Measurements from ENCODE around the gene HSPB9. TPM values are rescaled to one million over a fixed set of nuclear protein-coding genes. Genes with fewer than 3 reads are reported as not detected.

The HSPB9 gene
- total RNA-seq, 1 donor from 2014 or later: 0.36 TPM

DNA sequence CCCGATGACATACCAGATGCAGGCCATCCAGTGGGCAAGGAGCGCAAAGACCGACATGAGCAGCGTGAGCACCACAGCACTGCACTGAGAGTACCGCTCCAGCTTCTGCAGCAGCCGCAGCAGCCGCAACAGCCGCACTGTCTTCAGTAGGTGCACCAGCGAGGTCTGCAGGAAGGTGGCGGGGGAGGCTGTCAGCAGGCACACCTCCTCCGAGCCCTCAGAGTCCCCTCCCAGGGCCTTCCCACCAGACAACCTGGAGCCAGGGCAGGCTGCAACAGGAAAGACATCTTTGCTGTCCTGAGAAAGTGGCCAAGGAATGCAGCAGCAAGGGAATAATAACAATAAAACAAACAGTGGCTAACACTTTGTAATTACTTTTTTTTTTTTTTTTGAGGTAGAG lies 49.2 kb downstream of the HSPB9 start:
- H3K4me1 Mint-ChIP-seq (ENCODE audit: unreplicated experiment): no peaks in the 10 kb centered on the region
- H3K27ac Mint-ChIP-seq: no peak overlapping the region
- no peak overlapping the region for H3K4me3 Mint-ChIP-seq
- DNase-seq (ENCODE audit: extremely low spot score, unreplicated experiment): no peak
- H3K27me3 Mint-ChIP-seq: peaks cover 43% of the 10 kb centered on the region
- no peaks in the 10 kb centered on the region for H3K9me3 Mint-ChIP-seq
- TF ChIP-seq, protein P1, sequence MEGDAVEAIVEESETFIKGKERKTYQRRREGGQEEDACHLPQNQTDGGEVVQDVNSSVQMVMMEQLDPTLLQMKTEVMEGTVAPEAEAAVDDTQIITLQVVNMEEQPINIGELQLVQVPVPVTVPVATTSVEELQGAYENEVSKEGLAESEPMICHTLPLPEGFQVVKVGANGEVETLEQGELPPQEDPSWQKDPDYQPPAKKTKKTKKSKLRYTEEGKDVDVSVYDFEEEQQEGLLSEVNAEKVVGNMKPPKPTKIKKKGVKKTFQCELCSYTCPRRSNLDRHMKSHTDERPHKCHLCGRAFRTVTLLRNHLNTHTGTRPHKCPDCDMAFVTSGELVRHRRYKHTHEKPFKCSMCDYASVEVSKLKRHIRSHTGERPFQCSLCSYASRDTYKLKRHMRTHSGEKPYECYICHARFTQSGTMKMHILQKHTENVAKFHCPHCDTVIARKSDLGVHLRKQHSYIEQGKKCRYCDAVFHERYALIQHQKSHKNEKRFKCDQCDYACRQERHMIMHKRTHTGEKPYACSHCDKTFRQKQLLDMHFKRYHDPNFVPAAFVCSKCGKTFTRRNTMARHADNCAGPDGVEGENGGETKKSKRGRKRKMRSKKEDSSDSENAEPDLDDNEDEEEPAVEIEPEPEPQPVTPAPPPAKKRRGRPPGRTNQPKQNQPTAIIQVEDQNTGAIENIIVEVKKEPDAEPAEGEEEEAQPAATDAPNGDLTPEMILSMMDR (conservative IDR thresholded peaks at IDR 0.05): no peak
- H3K36me3 Mint-ChIP-seq: no peaks in the 10 kb centered on the region

Other genes starting within 250 kb of the HSPB9 start
- 160 and 161 TPM in 2 replicates for gene ACLY, start 203.9 kb upstream of the HSPB9 start, total RNA-seq (ENCODE audit: low replicate concordance)
- 1.9 and 4.5 TPM in 2 replicates for gene ODAD4, start 192.2 kb upstream of the HSPB9 start, total RNA-seq (ENCODE audit: low replicate concordance)
- gene CNP, start 156.0 kb upstream of the HSPB9 start, total RNA-seq (ENCODE audit: low replicate concordance): 60.0 and 84.3 TPM in 2 replicates
- 77.3 and 88.7 TPM in 2 replicates for gene DNAJC7, start 105.4 kb upstream of the HSPB9 start, total RNA-seq (ENCODE audit: low replicate concordance)
- 44.7 and 45.0 TPM in 2 replicates for gene NKIRAS2, start 102.7 kb upstream of the HSPB9 start, total RNA-seq (ENCODE audit: low replicate concordance)
- 2.1 and 3.0 TPM in 2 replicates for gene C17orf113, start 72.2 kb upstream of the HSPB9 start, total RNA-seq (ENCODE audit: low replicate concordance)
- 1.7 and 3.3 TPM in 2 replicates for gene ZNF385C, start 24.3 kb upstream of the HSPB9 start, total RNA-seq (ENCODE audit: low replicate concordance)
- 0.72 and 1.3 TPM in 2 replicates for gene DHX58, start 10.1 kb upstream of the HSPB9 start, total RNA-seq (ENCODE audit: low replicate concordance)
- gene KAT2A, start 1.4 kb upstream of the HSPB9 start, total RNA-seq (ENCODE audit: low replicate concordance): 36.0 and 63.5 TPM in 2 replicates
- gene RAB5C, start 32.2 kb downstream of the HSPB9 start, total RNA-seq (ENCODE audit: low replicate concordance): 85.6 and 107 TPM in 2 replicates
- not detected in 2 replicates for gene KCNH4, start 58.3 kb downstream of the HSPB9 start, total RNA-seq (ENCODE audit: low replicate concordance)
- gene HCRT, start 62.6 kb downstream of the HSPB9 start, total RNA-seq (ENCODE audit: low replicate concordance): not detected in 2 replicates
- gene GHDC, start 71.7 kb downstream of the HSPB9 start, total RNA-seq (ENCODE audit: low replicate concordance): 4.4 and 6.4 TPM in 2 replicates
- 22.0 and 42.3 TPM in 2 replicates for gene STAT5B, start 153.6 kb downstream of the HSPB9 start, total RNA-seq (ENCODE audit: low replicate concordance)
- 1.6 and 2.0 TPM in 2 replicates for gene STAT5A, start 165.7 kb downstream of the HSPB9 start, total RNA-seq (ENCODE audit: low replicate concordance)

Measured in type B pancreatic cell (in vitro differentiated cells).